ENCODE measurements around the gene F2. TPM values are rescaled to one million over a fixed set of nuclear protein-coding genes. Genes with fewer than 3 reads are reported as not detected.
"Not testable (repeated sequence)": the region's sequence is repeated elsewhere in the genome, so short reads cannot be mapped to it uniquely, and the experiment has no call there.

F2 gene
- polyA plus RNA-seq, 4 donors, result 0.09 to 2.3 TPM; not detected in 2

DNA sequence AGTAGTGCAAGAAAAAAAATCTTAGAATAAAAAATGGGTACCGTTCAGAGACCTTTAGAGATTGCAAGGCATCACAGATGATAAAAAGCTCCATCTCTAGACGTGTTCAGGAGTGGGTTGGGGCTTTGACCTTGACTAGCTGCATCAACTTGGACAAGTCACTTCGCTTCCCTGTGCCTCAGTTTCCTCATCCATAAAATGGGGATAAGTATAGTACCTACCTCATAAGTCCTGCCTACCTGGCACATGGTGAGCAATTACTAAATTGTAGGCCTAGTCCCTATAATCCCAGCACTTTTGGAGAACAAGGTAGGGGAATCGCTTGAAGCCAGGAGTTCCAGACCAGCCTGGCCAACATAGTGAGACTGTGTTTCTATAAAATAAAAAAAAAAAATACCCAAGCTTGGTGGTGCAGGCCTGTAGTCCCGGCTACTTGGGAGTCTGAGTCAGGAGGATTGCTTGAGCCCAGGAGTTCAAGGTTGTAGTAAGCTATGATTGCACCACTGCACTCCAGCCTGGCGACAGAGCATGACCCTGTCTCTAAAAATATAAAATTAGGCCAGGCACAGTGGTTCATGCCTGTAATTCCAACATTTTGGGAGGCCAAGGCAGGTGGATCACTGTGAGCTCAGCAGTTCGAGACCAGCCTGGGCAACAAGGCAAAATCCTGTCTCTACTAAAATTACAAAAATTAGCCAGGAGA lies 6.0 kb upstream of the F2 start:
- WGBS, 3 donors, result 92 to 94% (median 94%) methylated on average over 7 of the region's 7 CpGs
- H3K27me3 ChIP-seq (ENCODE audit: control insufficient read depth in 3 of 3, insufficient read depth in 3 of 3, low read length in 3 of 3), result no peaks in the 10 kb centered on the region
- H3K4me3 ChIP-seq (ENCODE audit: low read depth in 1 of 3, low read length in 3 of 3), result no peak overlapping the region
- DNase-seq, result no peak
- no peaks in the 10 kb centered on the region for H3K9me3 ChIP-seq (ENCODE audit: control insufficient read depth in 2 of 2, insufficient read depth in 1 of 2, low read depth in 1 of 2, low read length in 1 of 2)
- peaks cover 0 to 6% (median 0%) of the 10 kb centered on the region in 3 donors for H3K36me3 ChIP-seq (ENCODE audit: control insufficient read depth in 3 of 3, insufficient read depth in 2 of 3, low read depth in 1 of 3, low read length in 3 of 3)
- peaks cover 0 to 4% (median 0%) of the 10 kb centered on the region in 3 donors for H3K4me1 ChIP-seq (ENCODE audit: control insufficient read depth in 3 of 3, insufficient read depth in 2 of 3, low read depth in 1 of 3, low read length in 2 of 3)
- no peak for FAIRE-seq
- no peak overlapping the region for H3K27ac ChIP-seq (ENCODE audit: low read depth in 1 of 3, low read length in 2 of 3)

DNA sequence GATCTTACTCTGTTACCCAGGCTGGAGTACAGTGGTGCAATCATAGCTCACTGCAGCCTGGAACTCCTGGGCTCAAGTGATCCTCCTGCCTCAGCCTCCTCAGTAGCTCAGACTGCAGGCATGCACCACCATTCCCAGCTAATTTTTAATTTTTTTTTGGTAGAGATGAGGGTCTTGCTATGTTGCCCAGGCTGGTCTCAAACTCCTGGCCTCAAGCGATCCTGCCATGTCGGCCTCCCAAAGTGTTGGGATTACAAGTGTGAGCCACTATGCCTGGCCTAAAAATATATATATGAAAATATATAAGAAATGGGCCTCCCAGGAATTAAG lies 1.2 kb upstream of the F2 start:
- not testable (repeated sequence) for H3K27me3 ChIP-seq (ENCODE audit: control insufficient read depth in 3 of 3, insufficient read depth in 3 of 3, low read length in 3 of 3); H3K4me3 ChIP-seq (ENCODE audit: low read depth in 1 of 3, low read length in 3 of 3); FAIRE-seq; H3K4me1 ChIP-seq (ENCODE audit: control insufficient read depth in 3 of 3, insufficient read depth in 2 of 3, low read depth in 1 of 3, low read length in 2 of 3); H3K9me3 ChIP-seq (ENCODE audit: control insufficient read depth in 2 of 2, insufficient read depth in 1 of 2, low read depth in 1 of 2, low read length in 1 of 2); DNase-seq; H3K36me3 ChIP-seq (ENCODE audit: control insufficient read depth in 3 of 3, insufficient read depth in 2 of 3, low read depth in 1 of 3, low read length in 3 of 3)
- H3K27ac ChIP-seq (ENCODE audit: low read depth in 1 of 3, low read length in 2 of 3), result peak overlapping the region in 1 of 3 donors; percentile 34
- WGBS, 3 donors, result 93 to 100% (median 97%) methylated on average over 2 of the region's 2 CpGs

DNA sequence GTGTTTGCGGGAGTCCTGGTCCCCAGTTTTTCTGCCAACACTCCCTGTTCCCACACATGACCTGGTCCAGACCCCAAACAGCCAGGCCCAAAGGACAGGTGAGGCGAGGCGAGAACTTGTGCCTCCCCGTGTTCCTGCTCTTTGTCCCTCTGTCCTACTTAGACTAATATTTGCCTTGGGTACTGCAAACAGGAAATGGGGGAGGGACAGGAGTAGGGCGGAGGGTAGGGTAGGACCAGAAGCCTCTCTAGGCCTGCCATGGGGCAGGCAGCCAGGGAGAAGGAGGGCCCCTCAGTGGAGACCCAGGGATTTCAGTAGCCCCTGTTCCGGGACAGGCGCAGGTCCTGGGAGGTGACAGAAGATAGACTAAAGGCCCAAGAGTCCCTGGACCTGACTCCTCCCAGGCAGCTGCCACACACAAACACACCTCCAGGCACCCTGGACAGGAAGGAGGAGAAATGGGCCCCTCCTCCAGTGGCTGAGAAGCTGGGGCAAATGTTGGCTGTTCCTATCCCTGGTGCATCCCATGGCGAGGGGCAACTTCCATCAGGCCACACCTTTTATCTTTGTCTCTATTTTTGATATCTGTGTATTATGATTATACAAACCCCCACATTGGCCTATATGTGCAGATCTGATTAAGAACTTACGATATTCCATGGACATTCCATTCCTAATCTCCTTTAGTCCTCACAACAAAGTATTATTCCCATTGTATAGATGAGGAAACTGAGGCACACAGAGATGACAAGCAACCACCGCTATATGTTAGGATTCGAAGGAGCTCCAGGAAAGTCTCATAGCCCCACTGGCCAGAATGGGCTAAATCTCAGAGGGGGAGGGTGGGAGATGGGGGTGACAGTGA lies 626 bp upstream of the F2 start:
- DNase-seq, result peak; percentile 56 to 66
- 64 to 75% (median 74%) methylated on average over 10 to 11 of the region's 11 CpGs for WGBS, 3 donors
- H3K9me3 ChIP-seq (ENCODE audit: control insufficient read depth in 2 of 2, insufficient read depth in 1 of 2, low read depth in 1 of 2, low read length in 1 of 2), result no peaks in the 10 kb centered on the region
- H3K4me3 ChIP-seq (ENCODE audit: low read depth in 1 of 3, low read length in 3 of 3), result no peak overlapping the region
- H3K36me3 ChIP-seq (ENCODE audit: control insufficient read depth in 3 of 3, insufficient read depth in 2 of 3, low read depth in 1 of 3, low read length in 3 of 3), result no peaks in the 10 kb centered on the region
- H3K27me3 ChIP-seq (ENCODE audit: control insufficient read depth in 3 of 3, insufficient read depth in 3 of 3, low read length in 3 of 3), result no peaks in the 10 kb centered on the region
- peaks cover 0 to 10% (median 0%) of the 10 kb centered on the region in 3 donors for H3K4me1 ChIP-seq (ENCODE audit: control insufficient read depth in 3 of 3, insufficient read depth in 2 of 3, low read depth in 1 of 3, low read length in 2 of 3)
- H3K27ac ChIP-seq (ENCODE audit: low read depth in 1 of 3, low read length in 2 of 3), result peak overlapping the region in 1 of 3 donors; percentile 34
- FAIRE-seq, result no peak

DNA sequence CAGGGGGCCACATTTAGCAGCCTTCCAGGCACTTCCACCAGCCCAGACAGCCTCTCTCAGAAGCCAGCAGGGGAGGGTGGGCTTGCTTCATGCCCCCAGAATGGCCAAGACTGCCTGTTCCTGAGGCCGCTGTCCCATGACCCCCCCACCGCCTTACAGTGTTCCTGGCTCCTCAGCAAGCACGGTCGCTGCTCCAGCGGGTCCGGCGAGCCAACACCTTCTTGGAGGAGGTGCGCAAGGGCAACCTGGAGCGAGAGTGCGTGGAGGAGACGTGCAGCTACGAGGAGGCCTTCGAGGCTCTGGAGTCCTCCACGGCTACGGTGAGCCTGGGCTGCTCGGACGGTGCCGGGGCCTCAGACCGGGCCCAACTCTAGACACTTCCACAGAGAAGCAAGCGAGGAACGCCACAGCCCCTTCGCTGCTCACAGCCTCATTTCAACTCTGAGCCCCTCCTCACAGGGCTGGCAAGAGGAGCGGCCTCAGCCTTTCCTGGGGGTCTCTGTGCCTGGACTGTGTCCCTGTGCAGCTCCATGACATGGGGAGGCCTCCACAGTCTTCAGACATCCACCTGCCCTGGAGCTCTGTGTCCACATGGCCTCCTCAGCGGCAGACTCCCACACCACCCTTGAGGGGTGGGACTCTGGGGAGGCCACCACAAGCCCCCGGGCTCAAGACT lies 668 bp downstream of the F2 start:
- FAIRE-seq (no peak), DNase-seq (no peak)
- WGBS, 3 donors, result 92% methylated on average over 25 of the region's 25 CpGs
- Histone ChIP-seq H3K9me3 (ENCODE audit: control insufficient read depth in 2 of 2, insufficient read depth in 1 of 2, low read depth in 1 of 2, low read length in 1 of 2) (no peaks in the 10 kb centered on the region), H3K4me1 (ENCODE audit: control insufficient read depth in 3 of 3, insufficient read depth in 2 of 3, low read depth in 1 of 3, low read length in 2 of 3) (peaks cover 0 to 10% (median 0%) of the 10 kb centered on the region in 3 donors), H3K27me3 (ENCODE audit: control insufficient read depth in 3 of 3, insufficient read depth in 3 of 3, low read length in 3 of 3) (no peaks in the 10 kb centered on the region), H3K27ac (ENCODE audit: low read depth in 1 of 3, low read length in 2 of 3) (no peak overlapping the region), H3K4me3 (ENCODE audit: low read depth in 1 of 3, low read length in 3 of 3) (no peak overlapping the region), H3K36me3 (ENCODE audit: control insufficient read depth in 3 of 3, insufficient read depth in 2 of 3, low read depth in 1 of 3, low read length in 3 of 3) (no peaks in the 10 kb centered on the region)

DNA sequence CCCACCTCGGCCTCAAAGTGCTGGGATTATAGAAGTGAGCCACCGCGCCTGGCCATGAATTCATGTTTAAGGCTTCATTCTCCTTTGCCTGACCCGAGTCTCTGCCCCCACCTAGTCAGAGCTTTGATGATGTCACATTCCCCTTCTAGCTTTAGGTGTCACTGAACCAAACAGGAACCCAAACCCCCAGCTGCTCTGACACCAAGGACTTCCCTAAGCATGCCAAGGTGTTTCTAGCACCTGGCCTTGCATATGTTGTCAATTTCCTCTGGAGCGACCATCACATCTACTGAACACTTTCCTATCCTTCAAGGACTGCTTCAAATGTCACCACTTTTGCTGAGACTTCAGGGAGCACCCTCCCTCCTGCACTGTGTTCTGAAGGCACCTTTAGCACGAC lies 2.3 kb downstream of the F2 start:
- Histone ChIP-seq H3K4me1 (ENCODE audit: control insufficient read depth in 3 of 3, insufficient read depth in 2 of 3, low read depth in 1 of 3, low read length in 2 of 3) (peaks cover 0 to 10% (median 0%) of the 10 kb centered on the region in 3 donors), H3K27ac (ENCODE audit: low read depth in 1 of 3, low read length in 2 of 3) (no peak overlapping the region), H3K9me3 (ENCODE audit: control insufficient read depth in 2 of 2, insufficient read depth in 1 of 2, low read depth in 1 of 2, low read length in 1 of 2) (no peaks in the 10 kb centered on the region), H3K36me3 (ENCODE audit: control insufficient read depth in 3 of 3, insufficient read depth in 2 of 3, low read depth in 1 of 3, low read length in 3 of 3) (no peaks in the 10 kb centered on the region), H3K4me3 (ENCODE audit: low read depth in 1 of 3, low read length in 3 of 3) (no peak overlapping the region), H3K27me3 (ENCODE audit: control insufficient read depth in 3 of 3, insufficient read depth in 3 of 3, low read length in 3 of 3) (no peaks in the 10 kb centered on the region)
- DNase-seq (no peak), FAIRE-seq (no peak)
- 82 to 84% (median 83%) methylated on average over 6 of the region's 6 CpGs for WGBS, 3 donors

DNA sequence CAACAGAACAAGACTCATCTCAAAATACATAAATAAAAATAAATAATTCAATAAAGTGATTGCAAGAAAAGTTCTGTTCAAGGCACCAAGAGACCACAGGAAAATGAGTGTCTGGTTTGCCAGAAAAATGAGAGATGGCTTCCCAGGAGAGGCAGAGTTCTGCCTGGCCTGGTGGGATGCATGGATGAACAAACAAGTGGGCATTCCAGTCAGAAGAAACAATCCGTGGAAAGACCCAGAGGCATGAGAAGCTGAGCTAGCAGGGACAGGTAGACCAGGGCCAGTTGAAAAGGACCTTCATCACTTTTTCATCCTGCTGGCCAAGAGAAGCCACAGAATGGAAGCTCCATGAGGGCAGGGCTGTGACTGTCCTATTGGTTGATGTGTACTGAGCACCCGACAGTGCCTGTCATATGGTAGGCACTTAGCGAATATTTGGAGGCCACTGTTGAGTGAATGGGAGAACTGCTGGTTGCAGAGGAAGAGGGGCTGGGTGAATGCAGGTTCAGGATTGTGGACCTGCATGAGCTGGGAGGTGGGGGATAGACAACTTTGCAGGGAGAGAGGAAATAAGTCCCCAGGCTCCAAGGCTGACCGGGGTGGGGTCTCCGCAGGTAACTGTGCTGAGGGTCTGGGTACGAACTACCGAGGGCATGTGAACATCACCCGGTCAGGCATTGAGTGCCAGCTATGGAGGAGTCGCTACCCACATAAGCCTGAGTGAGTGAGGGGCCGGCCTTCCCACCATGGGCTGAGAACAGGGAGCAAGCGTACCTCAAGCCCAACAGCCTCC lies 3.7 kb downstream of the F2 start:
- 93 to 98% (median 97%) methylated on average over 10 to 11 of the region's 11 CpGs for WGBS, 3 donors

DNA sequence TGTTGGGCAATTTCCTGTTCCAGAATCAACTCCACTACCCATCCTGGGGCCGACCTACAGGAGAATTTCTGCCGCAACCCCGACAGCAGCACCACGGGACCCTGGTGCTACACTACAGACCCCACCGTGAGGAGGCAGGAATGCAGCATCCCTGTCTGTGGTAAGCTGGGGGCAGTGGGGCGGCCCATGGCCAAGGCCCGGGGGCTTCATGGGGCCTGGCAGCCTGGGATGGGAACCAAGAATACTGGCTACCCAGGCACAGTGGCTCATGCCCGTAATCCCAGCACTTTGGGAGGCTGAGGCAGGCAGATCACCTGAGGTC lies 4.3 kb downstream of the F2 start:
- 83 to 90% (median 86%) methylated on average over 8 of the region's 8 CpGs for WGBS, 3 donors
- Histone ChIP-seq H3K4me1 (ENCODE audit: control insufficient read depth in 3 of 3, insufficient read depth in 2 of 3, low read depth in 1 of 3, low read length in 2 of 3) (peaks cover 0 to 2% (median 0%) of the 10 kb centered on the region in 3 donors), H3K4me3 (ENCODE audit: low read depth in 1 of 3, low read length in 3 of 3) (no peak overlapping the region), H3K36me3 (ENCODE audit: control insufficient read depth in 3 of 3, insufficient read depth in 2 of 3, low read depth in 1 of 3, low read length in 3 of 3) (no peaks in the 10 kb centered on the region), H3K27ac (ENCODE audit: low read depth in 1 of 3, low read length in 2 of 3) (no peak overlapping the region), H3K9me3 (ENCODE audit: control insufficient read depth in 2 of 2, insufficient read depth in 1 of 2, low read depth in 1 of 2, low read length in 1 of 2) (no peaks in the 10 kb centered on the region), H3K27me3 (ENCODE audit: control insufficient read depth in 3 of 3, insufficient read depth in 3 of 3, low read length in 3 of 3) (no peaks in the 10 kb centered on the region)
- DNase-seq (no peak), FAIRE-seq (no peak)

More for the DNA sequence above, 3.7 kb downstream of the F2 start:
- no peak overlapping the region for H3K4me3 ChIP-seq (ENCODE audit: low read depth in 1 of 3, low read length in 3 of 3)
- no peaks in the 10 kb centered on the region for H3K36me3 ChIP-seq (ENCODE audit: control insufficient read depth in 3 of 3, insufficient read depth in 2 of 3, low read depth in 1 of 3, low read length in 3 of 3)
- no peak overlapping the region for H3K27ac ChIP-seq (ENCODE audit: low read depth in 1 of 3, low read length in 2 of 3)
- FAIRE-seq (no peak), DNase-seq (no peak)
- H3K27me3 ChIP-seq (ENCODE audit: control insufficient read depth in 3 of 3, insufficient read depth in 3 of 3, low read length in 3 of 3), result no peaks in the 10 kb centered on the region
- peaks cover 0 to 8% (median 0%) of the 10 kb centered on the region in 3 donors for H3K4me1 ChIP-seq (ENCODE audit: control insufficient read depth in 3 of 3, insufficient read depth in 2 of 3, low read depth in 1 of 3, low read length in 2 of 3)
- no peaks in the 10 kb centered on the region for H3K9me3 ChIP-seq (ENCODE audit: control insufficient read depth in 2 of 2, insufficient read depth in 1 of 2, low read depth in 1 of 2, low read length in 1 of 2)

DNA sequence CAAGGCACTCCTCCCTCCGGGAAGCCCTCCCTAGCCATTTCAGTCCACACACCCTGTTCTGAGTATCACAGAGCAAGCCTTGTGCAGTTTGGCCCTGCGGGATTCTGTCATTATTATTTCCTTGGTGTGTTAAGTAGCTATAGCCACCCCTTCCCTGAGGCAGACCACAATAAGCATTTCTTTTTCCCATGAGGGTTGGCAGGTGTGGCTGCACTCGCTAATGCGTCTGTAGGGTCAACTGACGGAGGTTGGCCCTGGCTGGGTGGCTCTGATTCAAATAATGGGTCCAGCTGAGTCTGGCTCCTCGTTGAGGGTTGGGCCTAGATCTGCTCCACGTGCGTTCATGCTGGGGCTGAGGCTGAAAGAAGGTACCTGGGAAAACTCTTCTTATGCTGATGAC lies 5.1 kb downstream of the F2 start:
- H3K4me1 ChIP-seq (ENCODE audit: control insufficient read depth in 3 of 3, insufficient read depth in 2 of 3, low read depth in 1 of 3, low read length in 2 of 3), result no peaks in the 10 kb centered on the region
- H3K27ac ChIP-seq (ENCODE audit: low read depth in 1 of 3, low read length in 2 of 3), result no peak overlapping the region
- H3K9me3 ChIP-seq (ENCODE audit: control insufficient read depth in 2 of 2, insufficient read depth in 1 of 2, low read depth in 1 of 2, low read length in 1 of 2), result no peaks in the 10 kb centered on the region
- no peaks in the 10 kb centered on the region for H3K27me3 ChIP-seq (ENCODE audit: control insufficient read depth in 3 of 3, insufficient read depth in 3 of 3, low read length in 3 of 3)
- no peaks in the 10 kb centered on the region for H3K36me3 ChIP-seq (ENCODE audit: control insufficient read depth in 3 of 3, insufficient read depth in 2 of 3, low read depth in 1 of 3, low read length in 3 of 3)
- 61 to 66% (median 63%) methylated on average over 8 of the region's 8 CpGs for WGBS, 3 donors
- H3K4me3 ChIP-seq (ENCODE audit: low read depth in 1 of 3, low read length in 3 of 3), result no peak overlapping the region
- DNase-seq (no peak), FAIRE-seq (no peak)
